AG04450 (cell line): ENCODE results near the gene CCSER1. TPM values are rescaled to one million over a fixed set of nuclear protein-coding genes. Genes with fewer than 3 reads are reported as not detected.
"Not testable (repeated sequence)": the region's sequence is repeated elsewhere in the genome, so short reads cannot be mapped to it uniquely, and the experiment has no call there.

ENCODE experiments used
- CTCF ChIA-PET: fragments of 300-600, 350-600 bp; formaldehyde crosslinking; extraction: SDS; loops from one replicate; lab custom pipeline; 2022; ENCODE audit warnings: antibody characterized with exemption, inconsistent platforms; lab: Charles Lee
- POLR2A ChIA-PET: fragments of 350-600 bp; formaldehyde crosslinking; extraction: SDS; loops from one replicate; lab custom pipeline; 2021; ENCODE audit warnings: antibody characterized with exemption, inconsistent platforms; lab: Yijun Ruan, JAX
- DNase-seq: peaks from one replicate; pipeline ENCODE4 v3.0.0-alpha.2; 2011; ENCODE audit warnings: low read depth, low spot score
- H3K27ac ChIP-seq: one replicate; pipeline ENCODE4 v1.5.1; 2012; ENCODE audit warnings: low read depth, low read length, control low read depth
- H3K27me3 ChIP-seq: one replicate; pipeline ENCODE4 v1.6.0; 2012; ENCODE audit warnings: low read length; ENCODE audit not compliant: control insufficient read depth, insufficient read depth
- H3K4me3 ChIP-seq: 2 replicates; pipeline ENCODE4 v1.5.1; 2011; ENCODE audit warnings: mild to moderate bottlenecking, low read depth, low read length, control low read depth
- H3K9me3 ChIP-seq: 2 replicates; pipeline ENCODE4 v1.5.1; 2012; ENCODE audit warnings: low read length; ENCODE audit not compliant: control insufficient read depth, insufficient read depth
- CTCF ChIP-seq: IDR thresholded peaks from 2 replicates; pipeline ENCODE4 v1.5.1; 2011; ENCODE audit warnings: low read depth, low read length, control low read depth, inconsistent platforms
- polyA plus RNA-seq: library from polyadenylated mRNA; depleted of rRNA; stranded (reverse); fragments of >200 nt; gene quantifications from 2 replicates; pipeline ENCODE4 v1.2.3, GENCODE V29; 2011

Gene CCSER1
- polyA plus RNA-seq, 1 experiment = not detected

DNA sequence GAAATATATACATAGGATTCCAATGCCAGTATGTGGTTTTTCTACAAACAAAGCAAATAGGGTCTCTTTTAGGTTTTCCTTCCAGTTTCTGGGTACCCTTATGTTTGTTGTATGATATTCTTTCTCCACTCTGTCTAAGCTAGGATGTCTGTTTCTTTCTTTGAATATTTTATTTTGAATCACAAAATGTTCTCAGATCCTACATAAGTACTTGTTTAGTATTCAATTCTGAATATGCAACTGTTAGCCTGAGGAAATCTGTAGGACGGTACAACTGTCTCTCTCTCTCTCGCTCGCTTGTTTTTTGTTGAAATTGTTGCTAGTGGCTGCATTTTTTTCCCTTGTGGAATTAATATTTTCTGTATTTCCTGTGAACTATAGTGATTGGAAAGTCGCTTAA lies 163.2 kb downstream of the CCSER1 start:
- H3K4me3 ChIP-seq = no peak overlapping the region
- H3K27me3 ChIP-seq = no peaks in the 10 kb centered on the region
- POLR2A ChIA-PET = no interaction called here
- no peak for DNase-seq
- CTCF ChIA-PET = no interaction called here
- no peaks in the 10 kb centered on the region for H3K9me3 ChIP-seq
- H3K27ac ChIP-seq = no peak overlapping the region
- no peak for TF ChIP-seq CTCF

GRCh38 chr4:90292438-90292837 lies 165.2 kb downstream of the CCSER1 start:
- Histone ChIP-seq H3K27me3 (no peaks in the 10 kb centered on the region), H3K9me3 (no peaks in the 10 kb centered on the region), H3K4me3 (no peak overlapping the region), H3K27ac (no peak overlapping the region)
- POLR2A ChIA-PET = no interaction called here
- no peak for DNase-seq
- CTCF ChIA-PET = no interaction called here
- TF ChIP-seq CTCF = no peak

- ChIA-PET POLR2A (no interaction called here), CTCF (interaction anchor here (1.0 to 1.5 kb wide), 2 partner anchors 636 to 1067 kb away, joined by 3 to 6 read pairs; no protein-coding TSS in a partner anchor)
- Histone ChIP-seq H3K9me3 (no peaks in the 10 kb centered on the region), H3K4me3 (no peak overlapping the region), H3K27ac (no peak overlapping the region), H3K27me3 (no peaks in the 10 kb centered on the region)
- DNase-seq = no peak
- TF ChIP-seq CTCF = peak; percentile 51
Measured at GRCh38 chr4:90293320-90293719, 166.1 kb downstream of the CCSER1 start.

- no peak for DNase-seq
- H3K4me3 ChIP-seq = no peak overlapping the region
- H3K9me3 ChIP-seq = no peaks in the 10 kb centered on the region
- CTCF ChIA-PET = no interaction called here
- no peak overlapping the region for H3K27ac ChIP-seq
- no peaks in the 10 kb centered on the region for H3K27me3 ChIP-seq
- TF ChIP-seq CTCF = no peak
- POLR2A ChIA-PET = no interaction called here
Measured at GRCh38 chr4:90299373-90299772, 172.2 kb downstream of the CCSER1 start.

DNA sequence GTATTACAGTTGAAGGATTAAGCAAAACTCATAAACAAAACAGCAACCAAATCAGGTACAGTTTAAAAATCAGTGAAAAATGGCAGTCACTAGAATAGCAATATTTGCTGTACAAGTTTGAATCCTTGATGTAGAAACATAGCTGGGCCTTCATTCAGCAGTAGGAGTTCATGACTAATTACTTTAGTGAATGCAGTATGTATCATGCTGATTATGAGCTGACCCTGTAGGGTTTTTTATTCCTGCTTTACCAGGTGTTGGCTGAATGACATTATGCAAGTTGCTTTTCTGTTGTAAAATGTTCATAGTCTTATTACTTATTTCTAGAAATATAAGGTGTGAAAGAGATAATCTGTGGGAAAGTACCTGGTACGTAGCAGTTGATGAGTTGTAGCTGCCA lies 179.6 kb downstream of the CCSER1 start:
- no peak for TF ChIP-seq CTCF
- no peaks in the 10 kb centered on the region for H3K9me3 ChIP-seq
- no peak overlapping the region for H3K4me3 ChIP-seq
- POLR2A ChIA-PET = no interaction called here
- no peak overlapping the region for H3K27ac ChIP-seq
- CTCF ChIA-PET = no interaction called here
- DNase-seq = no peak
- no peaks in the 10 kb centered on the region for H3K27me3 ChIP-seq

GRCh38 chr4:90317140-90317539 lies 189.9 kb downstream of the CCSER1 start:
- CTCF ChIA-PET, H3K4me3 ChIP-seq, POLR2A ChIA-PET, H3K27me3 ChIP-seq, H3K9me3 ChIP-seq: not testable (repeated sequence)
- peak overlapping the region; percentile 88 for H3K27ac ChIP-seq
- DNase-seq = peak; percentile 32
